NT2/D1 (cell line): Measurements from ENCODE around the gene GUCY1A2.

Experiments used
- DNase-seq: peaks from one replicate; pipeline ENCODE4 v3.0.0-alpha.2; 2011; ENCODE audit warnings: low read depth, low spot score
- H3K27me3 ChIP-seq: 2 replicates; pipeline ENCODE4 v1.6.0; 2011; ENCODE audit warnings: mild to moderate bottlenecking; ENCODE audit not compliant: insufficient read length, insufficient read depth
- H3K36me3 ChIP-seq: 2 replicates; pipeline ENCODE4 v1.6.1; 2011; ENCODE audit warnings: mild to moderate bottlenecking, low read length, mixed read lengths; ENCODE audit not compliant: insufficient read depth, insufficient read length
- H3K4me1 ChIP-seq: 2 replicates; pipeline ENCODE4 v1.5.1; 2011; ENCODE audit not compliant: insufficient read depth, insufficient read length
- H3K4me3 ChIP-seq: 2 replicates; pipeline ENCODE4 v1.5.1; 2011; ENCODE audit warnings: low read depth; ENCODE audit not compliant: insufficient read length
- H3K9ac ChIP-seq: 2 replicates; pipeline ENCODE4 v1.6.0; 2011; ENCODE audit warnings: low read depth; ENCODE audit not compliant: insufficient read length
- H3K9me3 ChIP-seq: 2 replicates; pipeline ENCODE4 v1.5.1; 2011; ENCODE audit warnings: mild to moderate bottlenecking, low read length; ENCODE audit not compliant: insufficient read depth
- SUZ12 ChIP-seq: IDR thresholded peaks from 2 replicates; pipeline ENCODE4 v1.6.1; 2011; ENCODE audit not compliant: insufficient read length, insufficient read depth; ENCODE audit errors: extremely low read depth
- YY1 ChIP-seq: IDR thresholded peaks from 2 replicates; pipeline ENCODE4 v1.6.1; 2011; ENCODE audit not compliant: insufficient read length, insufficient read depth
- ZNF274 ChIP-seq: IDR thresholded peaks from 2 replicates; pipeline ENCODE4 v1.6.1; 2011; ENCODE audit warnings: mild to moderate bottlenecking, low read depth, low read length

GUCY1A2 gene

DNA sequence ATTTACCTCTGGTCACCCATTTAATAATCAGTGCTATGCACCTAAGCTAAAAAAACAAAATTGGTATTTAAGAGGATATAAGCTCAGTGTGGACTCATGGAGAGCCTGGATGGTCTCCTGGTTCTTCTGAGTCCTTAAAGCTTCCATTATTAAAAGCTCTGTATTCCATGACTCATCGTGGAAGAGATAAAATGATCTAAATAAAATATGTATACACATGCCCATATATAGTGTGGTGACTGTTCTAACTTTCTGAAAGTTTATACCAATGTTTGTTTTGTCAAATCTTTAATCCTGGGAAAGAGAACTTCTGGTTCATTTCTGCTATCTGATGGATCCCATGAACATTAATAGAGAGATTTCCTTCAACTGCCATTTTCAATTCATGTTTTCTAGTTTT, 375.9 kb downstream of the GUCY1A2 start:
- H3K9me3 ChIP-seq: peaks cover 6% of the 10 kb centered on the region; the same call in 1 of the 2 replicates
- H3K27me3 ChIP-seq: no peaks in the 10 kb centered on the region
- H3K36me3 ChIP-seq: no peaks in the 10 kb centered on the region
- H3K4me1 ChIP-seq: no peaks in the 10 kb centered on the region
- no peak overlapping the region for H3K9ac ChIP-seq
- DNase-seq: no peak
- TF ChIP-seq SUZ12: no peak
- TF ChIP-seq ZNF274: no peak
- TF ChIP-seq YY1: no peak
- H3K4me3 ChIP-seq: no peak overlapping the region

DNA sequence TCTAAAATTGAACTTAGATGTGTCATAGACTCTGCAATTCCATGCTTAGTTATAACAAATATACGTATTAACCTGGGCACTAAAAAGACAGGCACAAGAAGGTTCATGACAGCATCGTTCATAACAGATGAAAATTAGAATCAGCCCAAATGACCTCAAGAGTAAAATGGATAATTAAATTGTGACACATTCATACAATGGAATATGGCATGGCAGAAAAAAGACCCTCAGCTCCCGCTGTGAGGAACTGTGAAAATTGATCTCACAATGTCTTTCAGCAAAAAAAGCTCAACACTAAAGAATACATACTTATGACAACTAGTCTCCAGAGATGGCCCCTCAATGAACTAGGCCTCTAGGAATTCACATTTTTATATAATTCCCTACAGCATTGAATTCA, 386.0 kb downstream of the GUCY1A2 start:
- H3K4me1 ChIP-seq: no peaks in the 10 kb centered on the region
- H3K27me3 ChIP-seq: no peaks in the 10 kb centered on the region
- H3K9ac ChIP-seq: no peak overlapping the region
- H3K9me3 ChIP-seq: peaks cover 5% of the 10 kb centered on the region; the same call in 1 of the 2 replicates
- TF ChIP-seq YY1 (no peak), ZNF274 (no peak), SUZ12 (no peak)
- H3K4me3 ChIP-seq: no peak overlapping the region
- DNase-seq: no peak
- no peaks in the 10 kb centered on the region for H3K36me3 ChIP-seq

DNA sequence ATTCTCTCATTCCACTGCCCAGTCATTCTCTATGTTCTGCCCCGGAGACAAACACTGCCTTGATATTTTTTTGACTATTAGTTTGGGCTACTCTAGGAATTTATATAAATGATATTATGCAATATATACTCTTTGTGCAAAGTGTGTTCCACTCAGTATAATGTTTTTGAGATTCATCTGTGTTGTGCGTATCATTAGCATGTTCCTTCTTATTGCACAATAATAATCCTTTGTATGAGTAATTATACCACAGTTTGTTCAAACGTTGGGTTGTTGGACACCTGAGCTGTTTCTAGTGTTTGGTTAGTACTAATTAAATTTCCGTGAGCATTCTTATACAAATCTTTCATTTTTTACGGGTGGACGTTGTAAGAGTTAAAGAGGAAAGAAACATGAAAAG, 390.6 kb downstream of the GUCY1A2 start:
- Histone ChIP-seq H3K4me1 (no peaks in the 10 kb centered on the region), H3K27me3 (no peaks in the 10 kb centered on the region), H3K4me3 (no peak overlapping the region), H3K9ac (no peak overlapping the region), H3K36me3 (no peaks in the 10 kb centered on the region), H3K9me3 (peaks cover 5% of the 10 kb centered on the region; the same call in 1 of the 2 replicates)
- TF ChIP-seq YY1 (no peak), ZNF274 (no peak), SUZ12 (no peak)
- no peak for DNase-seq

DNA sequence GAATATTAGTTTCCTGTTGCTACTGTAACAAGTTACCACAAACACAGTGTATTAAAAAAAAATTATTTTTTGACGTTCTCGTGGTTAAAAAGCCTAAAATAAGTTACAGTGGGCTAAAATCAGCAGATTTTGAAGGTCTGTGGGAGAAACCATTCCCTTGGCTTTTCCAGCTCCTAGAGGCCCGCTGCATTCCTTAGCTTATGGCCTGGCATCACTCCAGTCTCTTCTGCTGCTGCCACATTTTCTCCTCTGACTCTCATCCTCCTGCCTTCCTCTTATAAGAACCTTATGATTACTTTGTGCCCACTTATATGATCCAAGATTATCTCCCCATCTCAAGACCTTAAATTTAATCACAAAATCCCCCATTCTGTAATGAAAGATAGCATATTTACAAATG, 392.7 kb downstream of the GUCY1A2 start:
- no peak for TF ChIP-seq YY1
- TF ChIP-seq ZNF274: no peak
- TF ChIP-seq SUZ12: no peak
- no peak for DNase-seq
- H3K9me3 ChIP-seq: peaks cover 5% of the 10 kb centered on the region; the same call in 1 of the 2 replicates

DNA sequence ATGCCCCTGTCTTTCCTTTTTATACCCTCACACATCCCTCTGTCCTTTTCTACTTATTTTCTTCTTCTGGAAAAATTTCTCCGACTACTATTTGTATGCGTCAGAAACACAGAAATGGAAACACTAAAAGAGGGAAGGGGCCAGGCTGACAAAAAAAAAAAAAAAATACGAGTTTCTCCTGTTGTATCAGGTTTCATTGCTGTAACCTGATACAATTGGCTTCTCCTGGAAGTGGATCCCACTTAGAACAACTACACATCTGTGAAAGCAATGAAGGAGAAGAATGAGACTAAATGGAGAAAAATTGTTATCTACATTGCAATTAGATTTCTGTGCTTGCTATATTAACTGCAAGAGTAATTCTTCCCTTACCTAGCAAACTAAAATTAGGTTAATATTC, 393.9 kb downstream of the GUCY1A2 start:
- no peak for DNase-seq
- H3K4me1 ChIP-seq: no peaks in the 10 kb centered on the region
- no peaks in the 10 kb centered on the region for H3K27me3 ChIP-seq
- no peak overlapping the region for H3K4me3 ChIP-seq
- no peaks in the 10 kb centered on the region for H3K36me3 ChIP-seq
- no peak overlapping the region for H3K9ac ChIP-seq
- TF ChIP-seq ZNF274: no peak
- no peak for TF ChIP-seq YY1
- no peak for TF ChIP-seq SUZ12
- peaks cover 5% of the 10 kb centered on the region; the same call in 1 of the 2 replicates for H3K9me3 ChIP-seq

More for the DNA sequence above, 392.7 kb downstream of the GUCY1A2 start:
- H3K27me3 ChIP-seq: no peaks in the 10 kb centered on the region
- H3K4me1 ChIP-seq: no peaks in the 10 kb centered on the region
- H3K36me3 ChIP-seq: no peaks in the 10 kb centered on the region
- H3K4me3 ChIP-seq: no peak overlapping the region
- no peak overlapping the region for H3K9ac ChIP-seq
